ENCODE results near the gene IGHMBP2. TPM values are rescaled to one million over a fixed set of nuclear protein-coding genes. Genes with fewer than 3 reads are reported as not detected.

The IGHMBP2 gene
- total RNA-seq, 1 experiment from 2014 or later: 27.0 TPM

- Histone ChIP-seq H3K9me2 (ENCODE audit: insufficient read depth) (no peaks in the 10 kb centered on the region), H3F3A (ENCODE audit: insufficient read depth, low read depth) (0 out of 2 replicates have a peak, but pooled peaks cover 4% of the 10 kb centered on the region), H3K27ac (no peak overlapping the region), H3K9me3 (ENCODE audit: insufficient read depth, low read depth) (no peaks in the 10 kb centered on the region), H3K79me2 (ENCODE audit: low read depth) (no peaks in the 10 kb centered on the region), H3K27me3 (ENCODE audit: insufficient read depth, low read depth) (no peaks in the 10 kb centered on the region), H3K36me3 (ENCODE audit: low read depth) (no peaks in the 10 kb centered on the region), H4K20me1 (ENCODE audit: insufficient read depth) (no peaks in the 10 kb centered on the region), H3K4me1 (replicated peaks; ENCODE audit: insufficient read depth) (no peaks in the 10 kb centered on the region), H2AFZ (no peak overlapping the region), H3K4me2 (no peak overlapping the region), H3K4me3 (no peak overlapping the region)
- intact Hi-C loops (cut with micrococcal nuclease; ENCODE audit: unreplicated experiment): no loop called here
- no TSS peak for BruUV-seq (replicated peaks)
- DNase-seq: peak; percentile 36 to 74
- no peak for TF ChIP-seq CTCF (conservative IDR thresholded peaks at IDR 0.05)
- no peak for TF ChIP-seq EZH2 (IDR thresholded peaks at IDR 0.05; ENCODE audit: low read depth)
- ChIA-PET POLR2A (ENCODE audit: unreplicated experiment) (interaction anchor here (0.5 to 0.7 kb wide), 4 partner anchors 36 to 354 kb away, joined by 3 to 7 read pairs (median 4); no protein-coding TSS in a partner anchor), CTCF (interaction anchor here (0.5 to 0.6 kb wide), 4 partner anchors 98 to 426 kb away, joined by 3 to 6 read pairs (median 4); no protein-coding TSS in a partner anchor)
Measured at GRCh38 chr11:68946416-68947090, 42.9 kb downstream of the IGHMBP2 start.

GRCh38 chr11:68947151-68947550 is 43.5 kb downstream of the IGHMBP2 start:
- no TSS peak for BruUV-seq (replicated peaks)
- no peak overlapping the region for H2AFZ ChIP-seq
- no peaks in the 10 kb centered on the region for H3K9me3 ChIP-seq (ENCODE audit: insufficient read depth, low read depth)
- no peaks in the 10 kb centered on the region for H3K27me3 ChIP-seq (ENCODE audit: insufficient read depth, low read depth)
- no peaks in the 10 kb centered on the region for H3K4me1 ChIP-seq (replicated peaks; ENCODE audit: insufficient read depth)
- H3K9me2 ChIP-seq (ENCODE audit: insufficient read depth): no peaks in the 10 kb centered on the region
- H3K27ac ChIP-seq: no peak overlapping the region
- TF ChIP-seq EZH2 (IDR thresholded peaks at IDR 0.05; ENCODE audit: low read depth): no peak
- TF ChIP-seq CTCF (conservative IDR thresholded peaks at IDR 0.05): no peak
- H3K36me3 ChIP-seq (ENCODE audit: low read depth): no peaks in the 10 kb centered on the region
- intact Hi-C loops (cut with micrococcal nuclease; ENCODE audit: unreplicated experiment): no loop called here
- no peaks in the 10 kb centered on the region for H3K79me2 ChIP-seq (ENCODE audit: low read depth)
- no peak overlapping the region for H3K4me2 ChIP-seq
- no peak for DNase-seq
- no peaks in the 10 kb centered on the region for H4K20me1 ChIP-seq (ENCODE audit: insufficient read depth)
- POLR2A ChIA-PET (ENCODE audit: unreplicated experiment): interaction anchor here (0.7 kb wide), 1 partner anchor 302 kb away, joined by 4 read pairs; no protein-coding TSS in a partner anchor
- H3K4me3 ChIP-seq: no peak overlapping the region
- CTCF ChIA-PET: no interaction called here
- H3F3A ChIP-seq (ENCODE audit: insufficient read depth, low read depth): 0 out of 2 replicates have a peak, but pooled peaks cover 4% of the 10 kb centered on the region

- ChIA-PET POLR2A (ENCODE audit: unreplicated experiment) (no interaction called here), CTCF (no interaction called here)
- 0 out of 2 replicates have a peak, but pooled peaks cover 3% of the 10 kb centered on the region for H3F3A ChIP-seq (ENCODE audit: insufficient read depth, low read depth)
- H3K4me2 ChIP-seq: no peak overlapping the region
- TF ChIP-seq EZH2 (IDR thresholded peaks at IDR 0.05; ENCODE audit: low read depth) (no peak), CTCF (conservative IDR thresholded peaks at IDR 0.05) (no peak)
- H3K36me3 ChIP-seq (ENCODE audit: low read depth): no peaks in the 10 kb centered on the region
- H2AFZ ChIP-seq: no peak overlapping the region
- no peaks in the 10 kb centered on the region for H3K27me3 ChIP-seq (ENCODE audit: insufficient read depth, low read depth)
- H3K27ac ChIP-seq: no peak overlapping the region
- no peak for DNase-seq
- intact Hi-C loops (cut with micrococcal nuclease; ENCODE audit: unreplicated experiment): no loop called here
- H3K9me3 ChIP-seq (ENCODE audit: insufficient read depth, low read depth): no peaks in the 10 kb centered on the region
- H4K20me1 ChIP-seq (ENCODE audit: insufficient read depth): no peaks in the 10 kb centered on the region
- H3K79me2 ChIP-seq (ENCODE audit: low read depth): no peaks in the 10 kb centered on the region
- H3K4me1 ChIP-seq (replicated peaks; ENCODE audit: insufficient read depth): no peaks in the 10 kb centered on the region
- BruUV-seq (replicated peaks): no TSS peak
- no peak overlapping the region for H3K4me3 ChIP-seq
- H3K9me2 ChIP-seq (ENCODE audit: insufficient read depth): no peaks in the 10 kb centered on the region
Measured at GRCh38 chr11:68948496-68948895, 44.8 kb downstream of the IGHMBP2 start.
